Measurements from ENCODE around the gene ZMAT1.
A peak's percentile ranks its signal among the peaks of the same experiment; 100 is the strongest.
"Not testable (repeated sequence)": the region's sequence is repeated elsewhere in the genome, so short reads cannot be mapped to it uniquely, and the experiment has no call there.

ZMAT1 gene

DNA sequence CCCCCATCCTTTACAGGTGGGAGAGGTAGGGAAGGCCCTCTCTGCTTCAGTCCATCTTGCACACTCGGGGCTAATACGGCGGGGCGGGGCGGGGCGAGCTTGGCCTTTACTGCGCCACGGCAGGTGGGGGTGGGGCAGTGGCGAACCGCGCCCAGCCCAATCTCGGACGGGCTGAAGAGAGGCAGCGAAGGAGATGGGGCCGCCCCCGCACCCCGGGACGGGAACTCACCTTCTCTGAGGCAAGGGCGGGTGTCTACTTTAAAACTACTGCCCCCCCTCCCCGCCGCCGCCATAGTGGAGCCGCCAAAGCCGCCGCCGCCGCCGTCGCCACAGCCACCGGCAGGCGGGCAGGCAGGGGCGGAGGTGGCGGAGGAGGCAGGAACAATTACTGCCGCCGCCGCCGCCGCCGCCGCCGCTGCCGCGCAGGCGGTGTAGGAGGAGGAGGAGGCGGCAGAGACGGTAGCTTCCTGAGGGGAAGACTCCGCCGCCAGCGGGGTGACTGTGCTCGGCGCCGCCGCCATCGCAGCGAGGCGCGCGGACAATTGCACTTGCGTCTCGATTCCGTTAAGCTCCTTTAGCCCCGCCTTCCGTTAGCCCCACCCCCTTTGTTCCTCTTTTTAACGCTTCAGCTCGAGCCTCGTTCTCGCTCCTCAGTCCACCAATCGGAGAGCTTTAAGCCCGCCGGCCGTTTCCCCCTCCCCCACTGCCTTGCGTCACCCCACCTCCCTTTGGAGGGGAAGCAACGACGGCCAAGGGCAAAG, at the start of gene ZMAT1:
Gene ZMAT1 (minus strand): TSS at position 540 of the 761 bp plus-strand sequence. CDS start 19 bp downstream, at position 521.
- DNase-seq = peak; percentile 90

DNA sequence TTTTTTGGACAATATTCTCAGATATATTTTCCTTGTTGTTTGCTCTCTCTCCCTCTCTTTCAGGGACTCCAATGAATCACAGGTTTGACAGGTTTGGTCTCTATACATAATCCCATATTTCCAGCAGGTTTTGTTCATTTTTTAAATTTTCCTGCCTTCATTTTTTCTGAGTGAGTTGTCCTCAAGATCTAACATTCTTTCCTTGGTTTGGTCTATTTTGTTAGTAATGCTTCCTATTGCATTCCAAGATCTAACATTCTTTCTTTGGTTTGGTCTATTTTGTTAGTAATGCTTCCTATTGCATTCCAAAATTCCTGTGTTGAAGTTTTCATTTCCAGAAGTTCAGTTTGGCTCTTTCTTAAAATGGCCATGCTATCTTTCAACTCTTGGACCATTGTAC, 45.3 kb upstream of the ZMAT1 start:
- DNase-seq = no peak

DNA sequence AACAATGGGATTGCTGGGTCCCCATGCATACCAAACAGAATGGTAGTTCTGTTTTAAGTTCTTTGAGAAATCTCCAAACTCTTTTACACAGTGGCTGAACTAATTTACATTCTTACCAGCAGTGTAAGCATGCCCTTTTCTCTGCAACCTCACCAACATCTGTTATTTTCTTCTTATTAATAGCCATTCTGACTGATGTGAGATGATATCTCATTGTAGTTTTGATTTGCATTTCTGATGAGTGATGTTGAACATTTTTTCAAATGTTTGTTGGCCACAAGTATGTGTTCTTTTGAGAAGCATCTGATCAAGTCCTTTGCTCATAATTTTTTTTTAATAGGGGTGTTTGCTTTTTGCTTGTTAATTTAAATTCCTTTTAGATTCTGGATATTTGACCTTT, 41.2 kb upstream of the ZMAT1 start:
- no peak for DNase-seq

DNA sequence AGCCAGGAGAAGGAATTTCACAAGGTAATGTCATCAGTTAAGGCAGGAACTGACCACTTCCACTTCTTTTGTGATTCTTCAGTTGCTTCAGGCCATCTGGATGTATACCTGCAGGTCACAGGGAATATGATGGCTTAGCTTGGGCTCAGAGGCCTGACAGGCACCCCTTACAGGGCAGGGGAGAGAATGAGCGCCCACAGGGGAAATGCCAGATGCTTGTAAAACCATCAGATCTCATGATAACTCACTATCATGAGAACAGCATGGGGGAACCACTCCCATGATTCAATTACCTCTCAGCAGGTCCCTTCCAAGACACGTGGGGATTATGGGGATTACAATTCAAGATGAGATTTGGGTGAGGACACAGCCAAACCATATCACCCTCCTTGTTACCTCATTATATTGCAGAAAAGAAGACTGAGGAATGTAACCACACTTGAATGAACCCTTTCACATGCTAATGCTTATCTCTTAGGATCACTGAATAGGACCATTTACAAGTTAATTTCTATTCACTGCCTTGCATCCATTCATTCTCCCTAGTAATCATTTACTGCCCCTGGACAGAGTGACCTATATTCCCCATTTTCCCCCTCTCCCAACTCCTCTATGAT, 33.2 kb upstream of the ZMAT1 start:
- DNase-seq = not testable (repeated sequence)

DNA sequence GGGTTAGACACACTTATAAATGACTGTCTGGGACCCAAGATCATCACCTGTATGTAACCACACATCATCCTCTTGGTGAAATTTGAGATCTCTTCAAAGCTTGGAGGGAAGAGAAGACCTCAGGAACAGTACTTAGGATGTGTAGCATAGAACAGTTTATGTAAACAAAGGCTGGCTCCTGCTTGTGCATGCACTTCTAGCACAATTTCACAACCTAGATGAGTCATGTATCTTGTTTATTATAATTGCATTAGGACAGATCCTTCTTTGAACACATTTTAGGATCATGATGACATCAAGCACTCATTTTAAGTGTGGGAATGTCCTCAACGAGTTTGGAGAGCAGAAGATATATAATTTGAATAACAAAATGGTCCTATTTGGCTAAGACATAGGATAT, 26.3 kb upstream of the ZMAT1 start:
- no peak for DNase-seq

DNA sequence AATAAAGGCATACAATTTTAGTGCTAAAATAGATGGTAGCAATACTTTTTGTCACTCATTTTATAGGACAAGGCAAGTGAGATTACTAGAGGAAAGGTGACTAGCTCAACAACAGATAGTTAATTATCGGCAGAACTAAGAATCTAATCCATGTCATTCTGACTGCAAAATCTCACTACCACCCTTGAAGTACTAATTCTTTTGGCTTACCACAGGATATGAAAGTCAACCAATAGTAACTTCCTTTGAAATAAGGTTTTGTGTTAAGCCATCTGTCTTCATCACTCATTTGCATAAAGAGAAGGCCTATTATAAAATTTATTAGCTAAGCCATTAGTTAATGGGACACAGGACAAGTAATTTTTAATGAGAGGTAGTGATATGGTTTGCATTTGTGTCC, 25.3 kb upstream of the ZMAT1 start:
- no peak for DNase-seq

DNA sequence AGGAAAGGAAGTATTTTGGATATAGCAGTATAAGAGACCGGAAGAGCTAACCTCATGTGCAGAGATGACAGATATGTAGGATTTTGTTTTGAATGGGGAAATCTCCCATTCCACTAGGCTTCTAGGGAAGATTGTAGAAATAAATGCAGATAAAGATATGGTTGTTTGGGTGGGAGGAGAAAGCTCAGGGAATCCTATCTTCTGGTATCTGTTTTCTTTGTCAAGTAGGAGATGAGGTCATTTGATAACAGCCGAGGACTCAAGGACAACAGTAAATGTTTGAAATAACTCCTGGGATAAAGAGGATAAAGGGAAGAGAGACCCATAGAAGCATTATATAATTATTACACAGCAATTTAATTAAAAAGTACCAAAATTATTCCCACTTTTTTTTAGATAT, 24.7 kb upstream of the ZMAT1 start:
- DNase-seq = no peak

DNA sequence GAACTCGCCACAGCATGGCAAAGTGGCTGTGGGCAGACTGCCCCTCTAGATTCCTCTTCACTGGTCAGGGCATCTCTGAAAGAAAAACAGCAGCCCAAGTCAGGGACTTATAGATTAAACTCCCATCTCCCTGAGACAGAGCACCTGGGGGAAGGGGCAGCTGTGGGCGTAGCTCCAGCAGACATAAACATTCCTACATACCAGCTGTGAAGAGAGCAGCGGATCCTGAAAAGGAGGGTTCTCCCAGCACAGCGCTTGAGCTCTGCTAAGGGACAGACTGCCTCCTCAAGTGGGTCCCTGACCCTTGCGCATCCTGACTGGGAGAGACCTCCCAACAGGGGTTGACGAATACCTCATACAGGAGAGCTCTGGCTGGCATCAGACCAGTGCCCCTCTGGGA, 18.8 kb upstream of the ZMAT1 start:
- DNase-seq = no peak

DNA sequence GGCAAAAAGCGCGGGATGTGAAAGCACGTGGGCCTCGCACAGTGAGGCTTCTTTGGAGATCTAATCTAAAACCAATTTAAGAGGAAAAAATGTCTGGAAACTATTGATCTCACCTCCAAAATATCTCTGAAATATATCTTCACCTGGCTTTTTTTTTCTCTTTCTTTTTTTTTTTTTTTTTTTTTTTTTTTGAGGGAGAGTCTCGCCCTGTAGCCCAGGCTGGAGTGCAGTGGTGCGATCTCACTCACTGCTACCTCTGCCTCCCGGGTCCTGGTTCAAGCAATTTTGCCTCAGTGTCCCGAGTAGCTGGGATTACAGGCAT, 383 bp upstream of the ZMAT1 start:
- DNase-seq = no peak

DNA sequence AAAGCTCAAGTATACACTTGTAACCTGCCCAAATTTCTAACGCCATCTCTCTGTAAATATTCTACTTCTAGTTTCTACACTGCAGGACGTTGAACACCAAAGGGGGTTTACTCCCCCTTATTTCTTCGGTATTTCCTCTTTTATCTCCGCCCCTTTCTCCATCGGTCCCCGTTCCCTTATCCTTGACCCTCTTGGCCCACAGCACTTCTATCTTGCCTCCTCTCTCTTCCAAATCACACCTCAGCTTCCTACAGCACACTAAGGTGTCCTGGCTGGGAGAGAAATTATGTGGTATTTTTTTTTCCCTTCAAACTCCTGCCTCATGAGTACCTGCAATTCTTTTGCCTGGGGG, 715 bp downstream of the ZMAT1 start:
- DNase-seq = no peak

DNA sequence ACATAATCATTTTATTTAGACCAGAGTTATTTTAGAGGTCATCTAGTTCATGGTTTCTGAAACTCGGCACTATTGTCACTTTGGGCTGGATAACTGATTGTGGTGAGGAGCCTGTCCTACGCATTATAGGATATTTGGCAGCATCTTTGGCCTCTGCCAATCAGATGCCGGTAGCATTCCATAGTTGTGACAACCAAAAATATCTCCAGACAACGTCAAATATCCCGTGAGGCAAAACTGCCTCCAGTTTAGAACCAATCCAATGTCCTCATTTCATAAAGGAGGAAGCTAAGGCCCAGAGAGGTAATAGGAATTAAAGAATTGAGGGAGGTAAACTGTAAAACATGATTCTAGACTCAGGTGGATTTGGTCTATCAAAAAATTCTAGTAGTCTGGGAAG, 6.1 kb downstream of the ZMAT1 start:
- DNase-seq = no peak

DNA sequence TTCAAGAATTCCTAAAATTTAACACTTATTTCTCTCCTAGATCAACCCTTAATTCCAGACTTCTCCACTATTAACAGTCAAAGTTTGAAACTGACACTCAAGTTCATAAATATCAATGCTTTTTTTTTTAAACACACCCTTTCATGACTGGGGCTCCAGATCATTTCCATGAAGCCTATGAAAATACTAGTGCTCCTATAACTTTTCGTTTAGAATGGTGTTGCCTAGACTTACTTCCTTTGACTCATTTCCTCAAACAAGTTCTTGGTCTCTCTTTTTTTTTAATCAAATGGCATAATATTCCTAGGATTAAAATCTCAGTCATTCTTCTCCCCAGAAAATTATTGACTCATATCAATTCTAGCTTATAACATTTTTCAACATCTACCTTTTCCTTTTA, 13.1 kb downstream of the ZMAT1 start:
- no peak for DNase-seq

DNA sequence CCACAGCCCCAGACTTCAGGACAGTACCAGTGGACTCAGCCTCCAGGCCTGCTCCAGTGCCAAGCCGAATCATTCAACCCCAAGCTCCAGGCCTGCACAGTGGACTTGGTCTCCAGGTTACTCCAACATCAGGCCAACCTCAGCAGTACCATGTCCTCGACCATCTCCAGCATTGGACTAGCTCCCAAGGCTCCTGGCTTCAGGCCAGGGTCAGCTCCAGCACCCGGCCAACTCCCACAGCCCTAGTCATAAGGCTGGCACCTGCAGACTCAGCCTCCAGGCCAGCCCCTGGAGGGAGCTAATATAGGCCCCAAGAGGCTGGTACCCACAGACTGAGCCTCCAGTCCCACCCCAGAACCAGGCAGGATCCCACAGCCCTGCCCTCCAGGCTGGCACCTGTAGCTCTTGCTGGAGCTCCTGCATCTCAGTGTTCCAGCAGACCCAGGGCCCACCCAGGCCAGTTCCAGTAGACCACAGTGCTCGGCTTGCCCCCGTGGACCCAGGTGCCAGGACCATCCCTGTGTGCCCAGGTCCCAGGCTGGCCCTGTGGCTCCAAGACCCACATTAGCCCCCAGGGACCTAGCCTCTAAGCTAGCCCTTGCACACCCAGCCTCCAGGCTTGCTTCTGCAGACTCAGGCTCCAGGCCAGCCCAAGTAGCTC, 25.6 kb downstream of the ZMAT1 start:
- DNase-seq = no peak

DNA sequence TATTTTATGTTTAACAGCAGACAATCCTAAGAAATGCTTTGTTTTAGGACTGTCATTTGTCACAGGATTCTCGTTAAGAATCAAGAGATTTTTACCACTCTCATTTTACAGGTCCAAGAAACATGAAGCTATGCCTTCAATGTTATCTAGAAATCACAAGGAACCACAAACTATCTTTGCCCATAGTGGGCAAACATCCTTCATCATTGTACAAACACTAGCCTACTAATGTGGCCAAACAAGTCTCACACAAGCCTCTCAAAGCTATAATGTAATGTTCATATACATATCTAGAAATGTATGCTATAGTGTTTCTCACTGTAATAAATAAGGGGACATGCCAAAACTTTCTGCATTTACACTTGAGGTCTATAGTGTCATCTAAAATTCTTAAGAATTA, 26.8 kb downstream of the ZMAT1 start:
- DNase-seq = no peak
